Measurements from ENCODE around the gene RASL12. TPM values are rescaled to one million over a fixed set of nuclear protein-coding genes. Genes with fewer than 3 reads are reported as not detected.

RASL12 gene
- total RNA-seq, 1 experiment from 2014 or later: 0.67 TPM

DNA sequence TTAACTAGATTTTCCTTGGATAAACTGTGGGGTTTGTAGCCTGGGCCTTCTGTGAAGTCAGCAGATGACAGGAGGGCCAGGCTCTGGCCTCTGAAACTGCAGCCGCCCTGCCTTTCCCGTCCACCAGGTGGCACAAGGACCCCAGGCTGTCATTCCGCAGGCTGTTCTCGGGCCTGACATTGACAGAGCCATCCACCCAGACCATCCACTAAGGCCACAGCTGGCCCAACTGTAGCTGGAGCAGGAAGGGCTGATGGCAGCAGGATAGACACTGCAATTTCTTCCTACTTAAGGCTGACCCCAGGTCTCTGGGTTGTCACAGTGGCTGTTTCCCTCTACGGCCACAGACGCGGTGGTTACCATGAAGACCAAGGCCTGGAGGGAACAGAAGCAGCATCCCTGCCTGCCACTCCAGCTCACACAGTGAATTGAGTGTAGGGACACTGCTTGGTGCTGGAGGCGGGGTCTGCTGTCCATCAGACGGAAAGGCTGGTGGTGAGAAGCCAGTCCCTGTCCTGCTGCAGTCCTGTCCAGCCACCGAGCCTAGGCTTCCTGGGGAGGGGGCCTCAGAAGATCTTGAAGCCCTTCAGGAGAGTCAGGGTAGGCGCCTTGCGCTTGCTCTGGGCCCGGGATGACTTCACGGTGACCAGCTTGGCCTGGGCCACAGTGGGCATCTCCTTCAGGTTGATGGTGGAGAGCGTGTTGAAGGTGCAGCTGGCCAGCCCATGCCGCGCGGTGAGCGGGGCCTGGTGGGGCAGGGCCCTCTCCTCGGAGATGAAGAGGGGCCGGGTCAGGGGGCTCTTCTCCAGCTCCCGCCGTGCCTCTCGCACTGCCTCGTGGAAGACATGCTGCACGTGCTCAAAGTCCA lies 13.2 kb downstream of the RASL12 start:
- Histone ChIP-seq H3K27me3 (ENCODE audit: control insufficient read depth, insufficient read depth, low read length) (no peaks in the 10 kb centered on the region), H3K27ac (ENCODE audit: low read length) (no peak overlapping the region), H3K4me3 (ENCODE audit: low read depth in 2 of 2, low read length in 2 of 2) (no peak overlapping the region), H3K9me3 (ENCODE audit: control insufficient read depth, insufficient read depth, low read depth, low read length) (no peaks in the 10 kb centered on the region), H3K36me3 (ENCODE audit: control insufficient read depth, insufficient read depth, low read length) (no peaks in the 10 kb centered on the region), H3K4me1 (ENCODE audit: control insufficient read depth, insufficient read depth, low read length) (peaks cover 11% of the 10 kb centered on the region)
- ATAC-seq: peak; percentile 90
- in situ Hi-C loops (cut with HindIII; ENCODE audit: low pct_unique_long_range_greater_than_20kb, low sequenced_read_pairs): no loop called here
- no peak for DNase-seq (ENCODE audit: low read depth, low spot score)
- CTCF ChIA-PET: interaction anchor here (0.6 to 1.2 kb wide), 3 partner anchors 23 to 32 kb away, joined by 4 to 5 read pairs (median 4); no protein-coding TSS in a partner anchor
- POLR2A ChIA-PET: interaction anchor here (0.5 kb wide), 1 partner anchor 54 kb away, joined by 6 read pairs; no protein-coding TSS in a partner anchor
- intact Hi-C loops (cut with micrococcal nuclease; ENCODE audit: unreplicated experiment): loop anchor here (1.0 kb wide), 1 partner anchor 24 kb away; no protein-coding TSS in a partner anchor
- no TSS peak for BruUV-seq (replicated peaks)
- TF ChIP-seq, protein P1, sequence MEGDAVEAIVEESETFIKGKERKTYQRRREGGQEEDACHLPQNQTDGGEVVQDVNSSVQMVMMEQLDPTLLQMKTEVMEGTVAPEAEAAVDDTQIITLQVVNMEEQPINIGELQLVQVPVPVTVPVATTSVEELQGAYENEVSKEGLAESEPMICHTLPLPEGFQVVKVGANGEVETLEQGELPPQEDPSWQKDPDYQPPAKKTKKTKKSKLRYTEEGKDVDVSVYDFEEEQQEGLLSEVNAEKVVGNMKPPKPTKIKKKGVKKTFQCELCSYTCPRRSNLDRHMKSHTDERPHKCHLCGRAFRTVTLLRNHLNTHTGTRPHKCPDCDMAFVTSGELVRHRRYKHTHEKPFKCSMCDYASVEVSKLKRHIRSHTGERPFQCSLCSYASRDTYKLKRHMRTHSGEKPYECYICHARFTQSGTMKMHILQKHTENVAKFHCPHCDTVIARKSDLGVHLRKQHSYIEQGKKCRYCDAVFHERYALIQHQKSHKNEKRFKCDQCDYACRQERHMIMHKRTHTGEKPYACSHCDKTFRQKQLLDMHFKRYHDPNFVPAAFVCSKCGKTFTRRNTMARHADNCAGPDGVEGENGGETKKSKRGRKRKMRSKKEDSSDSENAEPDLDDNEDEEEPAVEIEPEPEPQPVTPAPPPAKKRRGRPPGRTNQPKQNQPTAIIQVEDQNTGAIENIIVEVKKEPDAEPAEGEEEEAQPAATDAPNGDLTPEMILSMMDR (IDR thresholded peaks at IDR 0.05): peak; percentile 96
- TF ChIP-seq POLR2AphosphoS5 (IDR thresholded peaks at IDR 0.05; ENCODE audit: low read depth, low read length): no peak

DNA sequence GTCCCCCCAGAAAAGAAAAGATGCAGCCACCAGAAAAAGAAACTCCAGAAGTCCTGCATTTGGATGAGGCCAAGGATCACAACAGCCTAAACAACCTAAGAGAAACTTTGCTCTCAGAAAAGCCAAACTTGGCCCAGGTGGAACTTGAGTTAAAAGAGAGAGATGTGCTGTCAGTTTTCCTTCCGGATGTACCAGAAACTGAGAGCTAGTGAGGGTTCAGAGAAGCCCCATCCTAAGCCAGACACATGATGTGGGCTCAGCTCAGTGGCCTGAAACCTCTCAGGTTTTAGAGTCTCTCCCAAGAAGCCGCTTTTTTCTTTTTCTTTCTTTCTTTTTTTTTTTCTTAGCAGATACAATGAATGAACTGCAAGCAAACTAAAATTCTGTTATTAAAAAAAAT lies 14.8 kb downstream of the RASL12 start:
- ATAC-seq (no peak), DNase-seq (ENCODE audit: low read depth, low spot score) (no peak)
- no peaks in the 10 kb centered on the region for H3K36me3 ChIP-seq (ENCODE audit: control insufficient read depth, insufficient read depth, low read length)
- no peak overlapping the region for H3K27ac ChIP-seq (ENCODE audit: low read length)
- intact Hi-C loops (cut with micrococcal nuclease; ENCODE audit: unreplicated experiment) (no loop called here), in situ Hi-C loops (cut with HindIII; ENCODE audit: low pct_unique_long_range_greater_than_20kb, low sequenced_read_pairs) (no loop called here)
- POLR2A ChIA-PET: interaction anchor here (0.6 to 0.7 kb wide), 3 partner anchors 26 to 216 kb away, joined by 3 to 9 read pairs (median 5); no protein-coding TSS in a partner anchor
- CTCF ChIA-PET: interaction anchor here (0.7 to 0.8 kb wide), 3 partner anchors 16 to 155 kb away, joined by 3 to 6 read pairs (median 5); no protein-coding TSS in a partner anchor
- no peaks in the 10 kb centered on the region for H3K9me3 ChIP-seq (ENCODE audit: control insufficient read depth, insufficient read depth, low read depth, low read length)
- TF ChIP-seq, protein P1 (IDR thresholded peaks at IDR 0.05): no peak
- TF ChIP-seq SIN3A (IDR thresholded peaks at IDR 0.05; ENCODE audit: borderline replicate concordance, insufficient read depth, low read depth, low read length) (no peak), TCF7L2 (IDR thresholded peaks at IDR 0.05; ENCODE audit: low read depth, low read length) (no peak), POLR2AphosphoS5 (IDR thresholded peaks at IDR 0.05; ENCODE audit: low read depth, low read length) (no peak)
- TF ChIP-seq, protein P2, sequence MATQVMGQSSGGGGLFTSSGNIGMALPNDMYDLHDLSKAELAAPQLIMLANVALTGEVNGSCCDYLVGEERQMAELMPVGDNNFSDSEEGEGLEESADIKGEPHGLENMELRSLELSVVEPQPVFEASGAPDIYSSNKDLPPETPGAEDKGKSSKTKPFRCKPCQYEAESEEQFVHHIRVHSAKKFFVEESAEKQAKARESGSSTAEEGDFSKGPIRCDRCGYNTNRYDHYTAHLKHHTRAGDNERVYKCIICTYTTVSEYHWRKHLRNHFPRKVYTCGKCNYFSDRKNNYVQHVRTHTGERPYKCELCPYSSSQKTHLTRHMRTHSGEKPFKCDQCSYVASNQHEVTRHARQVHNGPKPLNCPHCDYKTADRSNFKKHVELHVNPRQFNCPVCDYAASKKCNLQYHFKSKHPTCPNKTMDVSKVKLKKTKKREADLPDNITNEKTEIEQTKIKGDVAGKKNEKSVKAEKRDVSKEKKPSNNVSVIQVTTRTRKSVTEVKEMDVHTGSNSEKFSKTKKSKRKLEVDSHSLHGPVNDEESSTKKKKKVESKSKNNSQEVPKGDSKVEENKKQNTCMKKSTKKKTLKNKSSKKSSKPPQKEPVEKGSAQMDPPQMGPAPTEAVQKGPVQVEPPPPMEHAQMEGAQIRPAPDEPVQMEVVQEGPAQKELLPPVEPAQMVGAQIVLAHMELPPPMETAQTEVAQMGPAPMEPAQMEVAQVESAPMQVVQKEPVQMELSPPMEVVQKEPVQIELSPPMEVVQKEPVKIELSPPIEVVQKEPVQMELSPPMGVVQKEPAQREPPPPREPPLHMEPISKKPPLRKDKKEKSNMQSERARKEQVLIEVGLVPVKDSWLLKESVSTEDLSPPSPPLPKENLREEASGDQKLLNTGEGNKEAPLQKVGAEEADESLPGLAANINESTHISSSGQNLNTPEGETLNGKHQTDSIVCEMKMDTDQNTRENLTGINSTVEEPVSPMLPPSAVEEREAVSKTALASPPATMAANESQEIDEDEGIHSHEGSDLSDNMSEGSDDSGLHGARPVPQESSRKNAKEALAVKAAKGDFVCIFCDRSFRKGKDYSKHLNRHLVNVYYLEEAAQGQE (IDR thresholded peaks at IDR 0.05; ENCODE audit: insufficient read depth in 1 of 2, low read depth in 2 of 2, low read length in 1 of 2): no peak
- BruUV-seq (replicated peaks): no TSS peak
- H3K4me3 ChIP-seq (ENCODE audit: low read depth in 2 of 2, low read length in 2 of 2): no peak overlapping the region
- H3K4me1 ChIP-seq (ENCODE audit: control insufficient read depth, insufficient read depth, low read length): peaks cover 11% of the 10 kb centered on the region
- H3K27me3 ChIP-seq (ENCODE audit: control insufficient read depth, insufficient read depth, low read length): no peaks in the 10 kb centered on the region

All from Panc1 (cell line).